ENCODE data around the gene ANGPTL2.

DNA sequence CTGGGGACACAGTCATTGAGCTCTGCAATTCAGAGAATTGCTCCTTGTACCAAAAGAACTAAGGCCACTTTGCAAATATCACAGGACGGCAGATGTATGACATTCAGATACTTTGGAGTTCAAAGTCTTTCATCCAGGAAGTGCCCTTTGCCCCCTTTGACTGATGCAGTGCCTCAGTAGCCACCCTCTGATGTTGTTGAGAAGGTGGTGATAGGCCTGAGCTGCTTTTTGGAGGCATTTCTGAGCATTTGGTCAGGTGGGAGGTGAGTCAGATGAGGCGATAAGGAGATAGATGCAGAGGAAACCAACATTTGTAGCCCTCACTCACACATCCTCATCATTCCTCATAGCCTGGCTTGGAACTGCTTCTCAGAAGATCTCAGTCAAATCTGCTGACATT lies 63.4 kb downstream of the ANGPTL2 start:
- no peak for TF ChIP-seq CTCF (IDR thresholded peaks at IDR 0.05)
- no peak for TF ChIP-seq POLR2AphosphoS5 (IDR thresholded peaks at IDR 0.05)

Measured in esophagus muscularis mucosa (tissue), 3 donors.